Muscle of leg (tissue), 11 donors: ENCODE results near the gene RPAIN. TPM values are rescaled to one million over a fixed set of nuclear protein-coding genes. Genes with fewer than 3 reads are reported as not detected.
A peak's percentile ranks its signal among the peaks of the same experiment; 100 is the strongest.

Experiments used
- DNase-seq: peaks from one replicate; pipeline ENCODE4 v3.0.0; 2013
- H3K27ac ChIP-seq: one replicate; pipeline ENCODE4 v1.5.1; 2013; ENCODE audit warnings: mild to moderate bottlenecking, low read length, control low read depth
- H3K27me3 ChIP-seq: one replicate; pipeline ENCODE4 v1.6.1; 2013; ENCODE audit warnings: low read length; ENCODE audit not compliant: control insufficient read depth, insufficient read depth
- H3K36me3 ChIP-seq: one replicate; pipeline ENCODE4 v1.6.1; 2013; ENCODE audit warnings: low read length; ENCODE audit not compliant: control insufficient read depth, insufficient read depth
- H3K4me1 ChIP-seq: one replicate; pipeline ENCODE4 v1.6.1; 2013; ENCODE audit warnings: low read length; ENCODE audit not compliant: control insufficient read depth, insufficient read depth
- H3K4me3 ChIP-seq: one replicate; pipeline ENCODE4 v1.5.1; 2013; ENCODE audit warnings: low read length, control low read depth
- H3K9me3 ChIP-seq: replicated peaks from 2 replicates; pipeline ENCODE4 v1.6.1; 2013; ENCODE audit warnings: low read depth, low read length; ENCODE audit not compliant: control insufficient read depth
- WGBS: methylation state at CpG from one replicate; pipeline ENCODE4 v1.1.5; 2013; ENCODE audit warnings: missing lambda C conversion rate; ENCODE audit not compliant: insufficient coverage; 5-methylcytosine and 5-hydroxymethylcytosine counted together
- polyA plus RNA-seq, 8 donors: library from polyadenylated mRNA; unstranded; fragments of 120-200 nt; gene quantifications; one replicate each; pipeline versions ENCODE4 v1.2.1 to v1.2.3, GENCODE V29; 2013; ENCODE audit warnings: inconsistent platforms in 1 of 8, low replicate concordance in 1 of 8; ENCODE audit not compliant: insufficient read length in 8 of 8, insufficient read depth in 1 of 8
- total RNA-seq: library from RNA; stranded (reverse); fragments of 120-200 nt; gene quantifications from one replicate; pipeline ENCODE4 v1.2.4, GENCODE V29; 2013

RPAIN gene
- total and polyA plus RNA-seq, 9 donors = 36.3 to 59.5 (median 47.5) TPM

DNA sequence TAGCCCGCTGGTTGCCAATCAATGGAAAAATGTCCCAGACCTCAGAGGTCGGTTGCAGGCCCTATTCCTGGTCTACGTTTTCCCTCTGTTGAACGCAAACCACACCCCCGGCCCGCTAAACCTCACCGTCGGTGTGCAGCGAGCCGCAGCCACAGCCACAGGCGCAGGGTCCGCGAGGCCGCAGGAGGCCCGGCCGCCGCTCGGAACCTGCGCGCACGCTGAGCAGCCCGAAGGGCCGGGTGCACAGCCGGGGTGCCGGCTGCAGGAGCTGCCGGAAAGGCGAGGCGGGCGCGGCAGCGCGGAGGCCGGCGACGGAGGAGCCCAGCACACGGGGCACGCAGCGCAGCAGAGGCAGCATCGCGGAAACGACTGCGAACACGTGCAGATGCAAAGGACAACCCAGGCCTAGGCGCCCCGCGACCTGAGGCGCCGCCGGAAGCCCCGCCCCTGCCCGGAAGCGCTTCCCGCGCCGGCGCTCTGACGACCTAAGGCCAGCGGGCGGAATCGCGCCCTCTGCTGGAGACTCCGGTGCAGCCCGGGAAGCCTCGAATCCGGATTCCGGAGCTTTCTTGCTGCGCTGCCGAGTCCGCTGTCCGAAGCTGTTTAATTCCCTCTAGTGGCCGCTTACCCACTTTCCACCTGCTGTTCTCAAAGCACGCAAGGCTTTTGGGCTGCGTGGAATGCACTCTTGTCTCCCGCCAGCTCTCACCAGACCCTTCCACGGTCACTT lies 18.9 kb downstream of the RPAIN start, which contains the start of gene C1QBP:
Gene C1QBP, minus strand, starts transcription at position 440 of the 730 bp plus-strand sequence. Its CDS starts 82 bp downstream, at position 358.
- H3K27me3 ChIP-seq = no peaks in the 10 kb centered on the region
- peak within 1 kb of the TSS; percentile 76 for H3K27ac ChIP-seq
- H3K9me3 ChIP-seq = no peaks in the 10 kb centered on the region
- DNase-seq = peak; percentile 96
- H3K4me1 ChIP-seq = peaks cover 10% of the 10 kb centered on the region
- peak within 1 kb of the TSS; percentile 71 for H3K4me3 ChIP-seq
- H3K36me3 ChIP-seq = peaks cover 41% of the 10 kb centered on the region
- under 1% methylated on average over 65 of the region's 75 CpGs for WGBS

DNA sequence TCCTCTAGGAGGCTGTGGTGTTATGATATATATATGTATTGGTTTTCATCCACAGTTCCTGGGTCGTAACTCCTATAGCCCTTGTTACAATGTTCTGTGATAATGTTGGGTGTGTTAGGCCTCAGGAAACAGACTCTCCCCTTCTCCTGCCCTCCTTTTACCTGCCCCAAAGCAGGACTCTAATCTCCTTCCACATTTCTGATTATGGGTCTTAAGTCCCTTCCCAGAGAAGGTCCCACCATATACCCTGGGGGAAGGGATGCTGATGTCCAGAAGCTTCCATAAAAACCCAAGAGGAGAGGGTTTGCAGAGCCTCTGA lies 19.4 kb downstream of the RPAIN start:
- H3K27ac ChIP-seq = peak overlapping the region; percentile 76
- H3K27me3 ChIP-seq = no peaks in the 10 kb centered on the region
- peaks cover 42% of the 10 kb centered on the region for H3K36me3 ChIP-seq
- no peak for DNase-seq
- peaks cover 10% of the 10 kb centered on the region for H3K4me1 ChIP-seq
- H3K4me3 ChIP-seq = peak overlapping the region; percentile 71
- no CpG with 5 or more reads among the region's 1 CpG for WGBS
- no peaks in the 10 kb centered on the region for H3K9me3 ChIP-seq

DNA sequence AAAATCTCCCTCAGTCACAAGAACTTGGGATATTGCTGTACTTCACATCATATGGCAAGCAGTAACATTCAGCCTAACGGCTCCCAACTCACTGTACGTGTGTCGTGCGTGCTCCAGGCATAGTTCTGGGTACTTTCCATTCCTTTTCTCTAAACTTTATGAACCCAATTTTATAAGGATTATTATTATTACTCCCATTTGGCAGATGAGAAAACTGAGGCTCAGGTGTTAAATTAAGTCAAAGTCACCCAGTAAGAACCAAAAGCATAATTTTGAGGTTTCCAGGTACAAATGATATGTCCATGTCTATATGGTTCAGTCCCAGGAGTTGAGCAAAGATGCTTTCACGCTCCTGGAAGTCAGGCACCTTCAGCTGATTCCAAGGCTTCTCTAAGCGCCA lies 23.7 kb downstream of the RPAIN start:
- Histone ChIP-seq H3K27ac (no peak overlapping the region), H3K4me3 (no peak overlapping the region), H3K36me3 (peaks cover 46% of the 10 kb centered on the region), H3K9me3 (no peaks in the 10 kb centered on the region), H3K27me3 (no peaks in the 10 kb centered on the region), H3K4me1 (peaks cover 6% of the 10 kb centered on the region)
- WGBS = 100% methylated on average over 2 of the region's 6 CpGs
- no peak for DNase-seq

DNA sequence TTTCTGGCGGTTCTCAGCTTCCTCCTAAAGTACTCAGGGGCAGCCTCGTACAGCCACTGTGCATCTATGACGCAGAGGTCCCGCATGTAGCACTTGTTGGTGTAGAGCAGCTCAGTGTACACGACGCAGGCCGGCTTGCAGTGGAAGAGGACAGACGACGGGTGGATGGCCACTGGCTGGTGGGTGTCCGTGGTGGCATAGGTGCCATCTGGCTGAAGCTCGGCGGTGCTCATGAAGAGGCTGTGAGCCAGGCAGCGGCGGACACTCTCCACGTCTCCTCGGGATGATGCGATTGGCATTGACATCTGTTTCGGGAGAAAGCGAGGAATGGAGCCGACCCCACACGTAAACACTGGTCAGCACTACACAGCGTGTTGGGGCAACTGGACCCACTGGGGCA lies 24.2 kb downstream of the RPAIN start:
- H3K36me3 ChIP-seq = peaks cover 49% of the 10 kb centered on the region
- H3K4me3 ChIP-seq = no peak overlapping the region
- peaks cover 5% of the 10 kb centered on the region for H3K4me1 ChIP-seq
- no peaks in the 10 kb centered on the region for H3K9me3 ChIP-seq
- WGBS = 90% methylated on average over 22 of the region's 22 CpGs
- DNase-seq = no peak
- H3K27me3 ChIP-seq = no peaks in the 10 kb centered on the region
- no peak overlapping the region for H3K27ac ChIP-seq

DNA sequence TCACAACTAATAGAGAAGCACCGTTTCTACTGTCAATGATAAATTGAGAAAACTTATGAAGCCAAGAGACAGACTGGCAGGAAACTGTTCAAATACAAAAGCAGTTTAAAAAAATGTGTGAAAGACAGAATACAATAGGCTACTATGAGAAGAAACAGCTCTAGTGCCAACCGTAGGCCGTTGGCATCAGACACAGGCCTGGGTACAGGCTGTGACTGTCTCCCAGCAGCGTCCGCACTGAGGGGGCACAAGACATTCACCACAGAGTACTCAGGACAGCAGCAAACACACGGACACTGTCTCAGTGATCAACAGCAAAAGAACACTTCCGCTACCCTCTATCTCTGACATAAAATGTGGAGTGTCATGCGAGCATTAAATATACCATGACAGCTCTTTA lies 26.8 kb downstream of the RPAIN start:
- WGBS = 100% methylated on average over 4 of the region's 8 CpGs
- H3K27ac ChIP-seq = no peak overlapping the region
- no peaks in the 10 kb centered on the region for H3K9me3 ChIP-seq
- H3K27me3 ChIP-seq = no peaks in the 10 kb centered on the region
- H3K4me1 ChIP-seq = no peaks in the 10 kb centered on the region
- peaks cover 61% of the 10 kb centered on the region for H3K36me3 ChIP-seq
- DNase-seq = no peak
- H3K4me3 ChIP-seq = no peak overlapping the region

DNA sequence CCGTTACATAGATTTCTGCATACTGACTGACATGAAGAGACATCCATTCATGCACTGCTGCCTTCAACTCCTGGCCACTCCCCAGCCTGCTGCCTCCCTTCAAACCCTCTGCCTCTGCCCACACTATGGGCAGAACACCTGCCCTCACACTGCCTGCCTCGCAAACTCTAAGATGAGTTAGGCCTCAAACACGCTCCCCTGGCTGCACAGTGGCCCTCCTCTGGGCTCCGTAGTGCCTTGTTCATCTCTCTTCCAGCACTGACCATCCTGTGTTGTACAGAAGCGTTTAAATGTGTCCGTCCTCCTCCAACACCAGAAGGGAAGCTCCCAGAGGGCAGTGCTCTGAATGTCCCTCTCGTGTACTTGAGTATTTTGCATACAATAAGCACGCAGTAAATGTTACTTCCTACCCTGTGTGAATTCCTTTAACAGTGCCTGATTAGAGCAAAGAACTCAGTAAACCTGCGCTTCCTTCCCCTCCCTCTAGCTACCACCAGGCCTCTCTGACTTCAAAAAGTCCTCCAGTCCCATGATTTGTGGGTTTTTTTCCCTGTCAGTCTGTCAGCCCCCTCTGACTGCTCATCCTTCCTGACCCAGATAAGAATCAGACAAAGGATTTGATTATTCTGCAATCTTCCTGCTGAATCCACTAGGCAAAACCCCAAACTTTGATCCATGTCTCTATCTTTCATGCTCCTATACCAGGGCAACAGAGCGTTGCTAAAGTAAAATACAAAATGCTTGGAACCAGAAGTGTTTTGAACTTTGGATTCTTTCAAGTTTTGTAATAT lies 44.9 kb downstream of the RPAIN start:
- no peak for DNase-seq
- Histone ChIP-seq H3K27ac (no peak overlapping the region), H3K4me3 (no peak overlapping the region), H3K4me1 (peaks cover 12% of the 10 kb centered on the region), H3K27me3 (no peaks in the 10 kb centered on the region), H3K9me3 (no peaks in the 10 kb centered on the region), H3K36me3 (peaks cover 14% of the 10 kb centered on the region)
- WGBS = 92% methylated on average over 8 of the region's 10 CpGs

DNA sequence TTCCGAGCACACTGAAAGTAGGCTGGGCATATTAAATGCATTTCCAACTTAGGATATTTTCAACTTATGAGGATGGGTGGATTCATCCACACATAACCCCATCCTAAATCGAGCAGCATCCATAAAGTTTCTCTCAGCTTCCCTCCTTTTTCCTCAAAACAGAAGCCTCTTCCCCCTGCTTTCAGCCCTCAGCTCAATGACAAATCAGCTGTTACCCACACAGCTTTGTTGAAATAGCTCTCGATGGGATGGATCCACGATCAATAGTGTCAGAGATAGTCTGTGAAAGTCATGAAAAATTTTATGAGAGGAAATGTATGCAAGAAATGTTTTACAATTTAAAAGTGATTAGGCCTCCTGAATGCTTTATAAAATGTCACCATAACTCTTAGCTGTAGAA lies 46.3 kb downstream of the RPAIN start:
- no peaks in the 10 kb centered on the region for H3K27me3 ChIP-seq
- no peaks in the 10 kb centered on the region for H3K9me3 ChIP-seq
- H3K4me1 ChIP-seq = peaks cover 12% of the 10 kb centered on the region
- no CpG with 5 or more reads among the region's 4 CpGs for WGBS
- H3K36me3 ChIP-seq = peaks cover 5% of the 10 kb centered on the region
- H3K27ac ChIP-seq = no peak overlapping the region
- no peak overlapping the region for H3K4me3 ChIP-seq
- DNase-seq = no peak

DNA sequence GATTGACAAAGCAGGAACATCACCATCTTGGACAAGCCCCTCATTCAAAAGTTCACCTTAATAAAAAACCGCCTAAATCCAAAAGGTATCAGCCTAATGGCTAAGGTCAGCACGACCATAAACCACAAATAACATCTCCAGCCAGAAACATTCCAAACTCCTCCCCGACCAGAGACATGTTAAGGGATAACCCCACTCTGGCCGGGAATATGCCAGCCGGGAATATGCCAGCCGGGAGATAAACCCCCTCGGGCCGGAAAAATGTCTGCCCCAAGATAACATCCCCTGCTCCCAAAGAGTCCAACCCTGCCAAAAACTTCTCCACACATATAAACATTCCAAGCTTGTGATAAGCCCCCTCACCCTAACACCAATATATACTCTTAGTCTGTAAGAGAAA lies 47.4 kb downstream of the RPAIN start:
- WGBS = 0% methylated on average over 6 of the region's 8 CpGs
- Histone ChIP-seq H3K27me3 (no peaks in the 10 kb centered on the region), H3K4me3 (peak overlapping the region; percentile 96), H3K27ac (no peak overlapping the region), H3K9me3 (no peaks in the 10 kb centered on the region), H3K4me1 (peaks cover 12% of the 10 kb centered on the region), H3K36me3 (peaks cover 4% of the 10 kb centered on the region)
- no peak for DNase-seq

DNA sequence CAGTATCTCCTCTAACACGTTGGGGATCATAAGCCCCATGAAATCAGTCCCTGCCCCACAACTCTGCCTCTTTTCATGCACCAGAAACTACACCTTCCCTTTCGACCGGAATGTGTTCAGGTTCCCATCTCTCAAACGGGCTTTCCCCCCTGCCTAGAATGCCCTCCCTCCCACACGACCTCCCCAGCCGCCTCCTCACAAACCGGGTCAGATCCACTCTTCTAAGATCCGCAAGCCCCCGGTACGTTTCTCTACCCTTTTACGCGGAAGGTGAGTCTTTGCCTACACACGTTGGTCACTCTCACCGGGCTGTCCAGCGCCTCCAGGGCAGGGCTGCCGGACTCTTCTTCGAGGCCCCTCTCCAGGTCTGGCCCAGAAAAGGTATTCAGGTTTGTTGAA lies 48.1 kb downstream of the RPAIN start:
- 1% methylated on average over 12 of the region's 17 CpGs for WGBS
- Histone ChIP-seq H3K27me3 (no peaks in the 10 kb centered on the region), H3K4me3 (peak overlapping the region; percentile 96), H3K4me1 (peaks cover 12% of the 10 kb centered on the region), H3K9me3 (no peaks in the 10 kb centered on the region), H3K36me3 (peaks cover 3% of the 10 kb centered on the region), H3K27ac (peak overlapping the region; percentile 62)
- DNase-seq = no peak

DNA sequence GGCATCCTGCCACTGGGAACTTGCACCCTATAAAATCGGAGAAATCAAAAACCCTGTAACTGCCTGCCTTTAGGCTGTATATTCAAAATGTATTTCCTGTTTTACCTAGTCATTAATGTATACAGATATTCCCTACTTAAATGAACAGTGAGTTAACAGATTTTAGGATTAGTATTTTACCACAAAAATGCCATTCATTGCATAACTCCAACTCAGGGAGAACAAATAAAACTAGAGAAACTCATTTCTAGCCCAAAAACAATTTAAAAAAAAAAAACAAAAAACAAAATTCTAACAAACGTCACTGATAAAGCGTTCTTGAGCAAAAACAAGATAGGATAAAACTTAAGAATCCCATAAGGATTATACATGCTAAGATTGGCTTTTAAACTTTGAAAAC lies 52.5 kb downstream of the RPAIN start:
- no peak overlapping the region for H3K27ac ChIP-seq
- H3K27me3 ChIP-seq = no peaks in the 10 kb centered on the region
- DNase-seq = no peak
- H3K4me3 ChIP-seq = no peak overlapping the region
- H3K9me3 ChIP-seq = no peaks in the 10 kb centered on the region
- WGBS = no CpG with 5 or more reads among the region's 3 CpGs
- H3K4me1 ChIP-seq = peaks cover 5% of the 10 kb centered on the region
- H3K36me3 ChIP-seq = peaks cover 25% of the 10 kb centered on the region
